Transverse colon (tissue), 4 donors: ENCODE data around the gene PDE3B. TPM values are rescaled to one million over a fixed set of nuclear protein-coding genes. Genes with fewer than 3 reads are reported as not detected.

Source experiments
- DNase-seq: peaks from one replicate; pipeline ENCODE4 v3.0.0-alpha.2; 2019
- H3K27ac ChIP-seq, 4 donors: fragments of 200-600 bp; sonication (generic); 2 replicates each; pipeline ENCODE4 v1.5.1; 2016 to 2018; ENCODE audit warnings: inconsistent platforms in 4 of 4
- H3K27me3 ChIP-seq: fragments of 200-600 bp; sonication (generic); 2 replicates; pipeline ENCODE4 v1.5.1; 2017; ENCODE audit warnings: inconsistent platforms
- H3K36me3 ChIP-seq, 4 donors: fragments of 200-600 bp; sonication (generic); 2 replicates each; pipeline ENCODE4 v1.5.1; 2017 to 2019; ENCODE audit warnings: inconsistent platforms in 4 of 4
- H3K4me1 ChIP-seq, 4 donors: fragments of 200-600 bp; sonication (generic); 2 replicates each; pipeline ENCODE4 v1.5.1; 2017 to 2020; ENCODE audit warnings: inconsistent platforms in 4 of 4
- H3K4me3 ChIP-seq, 4 donors: fragments of 200-600 bp; sonication (generic); 1 replicate in 1 of 4; 2 replicates in 3 of 4; pipeline versions ENCODE4 v1.5.1 to v1.6.1; 2017 to 2019; ENCODE audit warnings: inconsistent platforms in 4 of 4
- H3K9me3 ChIP-seq, 2 donors: fragments of 200-600 bp; sonication (generic); 2 replicates each; pipeline ENCODE4 v1.5.1; 2017 to 2019; ENCODE audit warnings: inconsistent platforms in 2 of 2
- CTCF ChIP-seq, 5 experiments: fragments of 200-600 bp in 3 of 5; fragments of 450-650 bp in 2 of 5; sonication (generic) in 3 of 5; IDR thresholded peaks; 1 replicate in 2 of 5; 2 replicates in 3 of 5; pipeline ENCODE4 v1.5.1; 2016 to 2017; ENCODE audit warnings: antibody characterized with exemption in 5 of 5, inconsistent platforms in 3 of 5, mild to moderate bottlenecking in 2 of 5, moderate library complexity in 1 of 5
- EP300 ChIP-seq: sonication (generic); formaldehyde crosslinking; IDR thresholded peaks from one replicate; pipeline ENCODE4 v1.6.1; 2017; ENCODE audit warnings: antibody characterized with exemption, low read depth
- POLR2A ChIP-seq: fragments of 450-650 bp; IDR thresholded peaks from one replicate; pipeline ENCODE4 v1.6.1; 2016; ENCODE audit warnings: antibody characterized with exemption, mild to moderate bottlenecking, moderate library complexity
- POLR2AphosphoS5 ChIP-seq, 3 donors: sonication (generic); formaldehyde crosslinking; IDR thresholded peaks; one replicate each; pipeline ENCODE4 v1.6.1; 2016; ENCODE audit warnings: antibody characterized with exemption in 3 of 3
- WGBS, 2 donors: methylation state at CpG; one replicate each; pipeline ENCODE4 v1.1.5; 2018; ENCODE audit warnings: low coverage in 1 of 2; 5-methylcytosine and 5-hydroxymethylcytosine counted together
- in situ Hi-C, 4 donors: fragments of 200-750 bp; cut with MboI; loops; one replicate each; pipeline versions ENCODE4 v1.15.0 to v1.15.1; 2017; ENCODE audit warnings: low sequenced_read_pairs in 3 of 4, low pct_ligation_motif_present in 1 of 4, low pct_unique_long_range_greater_than_20kb in 1 of 4
- intact Hi-C: fragments of 100-400 bp; cut with DNase I; formaldehyde crosslinking; loops from one replicate; pipeline ENCODE4 v1.15.1; 2023; ENCODE audit warnings: low total_unique reads
- total RNA-seq, 4 donors: library from RNA; depleted of rRNA; stranded (reverse); fragments of >200 nt; gene quantifications; one replicate each; pipeline ENCODE4 v1.1.0, GENCODE V29; 2016

PDE3B gene
- total RNA-seq, 4 donors from 2014 or later = 48.1 to 91.1 (median 66.1) TPM

GRCh38 chr11:14612694-14613093, 30.9 kb upstream of the PDE3B start:
- intact Hi-C loops (no loop called here), in situ Hi-C loops (no loop called here)
- H3K36me3 ChIP-seq = no peaks in the 10 kb centered on the region
- no peak for DNase-seq
- H3K9me3 ChIP-seq = no peaks in the 10 kb centered on the region
- peaks cover 0 to 17% (median 4%) of the 10 kb centered on the region in 4 donors for H3K4me1 ChIP-seq
- WGBS, 2 donors = 97% methylated on average over 2 of the region's 2 CpGs; no CpG with 5 or more reads in 1 of the 2 donors
- no peaks in the 10 kb centered on the region for H3K27me3 ChIP-seq
- no peak for TF ChIP-seq EP300
- TF ChIP-seq POLR2A = no peak
- TF ChIP-seq CTCF (IDR thresholded peaks at IDR 0.05) = no peak
- no peak for TF ChIP-seq POLR2AphosphoS5 (IDR thresholded peaks at IDR 0.05)
- H3K27ac ChIP-seq = no peak overlapping the region
- no peak overlapping the region for H3K4me3 ChIP-seq

- no peak overlapping the region for H3K4me3 ChIP-seq
- H3K36me3 ChIP-seq = no peaks in the 10 kb centered on the region
- H3K27ac ChIP-seq = no peak overlapping the region
- 90 to 92% methylated on average over 2 of the region's 2 CpGs for WGBS, 2 donors
- no peaks in the 10 kb centered on the region for H3K27me3 ChIP-seq
- no peak for TF ChIP-seq CTCF (IDR thresholded peaks at IDR 0.05)
- TF ChIP-seq POLR2A = no peak
- no peak for TF ChIP-seq POLR2AphosphoS5 (IDR thresholded peaks at IDR 0.05)
- TF ChIP-seq EP300 = no peak
- DNase-seq = no peak
- in situ Hi-C loops = no loop called here
- intact Hi-C loops = no loop called here
- peaks cover 0 to 31% (median 12%) of the 10 kb centered on the region in 4 donors for H3K4me1 ChIP-seq
- no peaks in the 10 kb centered on the region for H3K9me3 ChIP-seq
Observed at GRCh38 chr11:14614091-14614622, 29.4 kb upstream of the PDE3B start.

GRCh38 chr11:14617241-14618027, 26.2 kb upstream of the PDE3B start:
- 77 to 100% methylated on average over 2 of the region's 2 CpGs for WGBS, 2 donors

More at GRCh38 chr11:14617241-14618027, 26.2 kb upstream of the PDE3B start:
- peak overlapping the region; percentile 5 to 56 (median 51) for H3K27ac ChIP-seq
- no peaks in the 10 kb centered on the region for H3K9me3 ChIP-seq
- H3K27me3 ChIP-seq = no peaks in the 10 kb centered on the region
- in situ Hi-C loops = no loop called here
- H3K4me3 ChIP-seq = no peak overlapping the region
- intact Hi-C loops = no loop called here
- peak; percentile 13 for DNase-seq
- H3K36me3 ChIP-seq = no peaks in the 10 kb centered on the region
- TF ChIP-seq EP300 (no peak), CTCF (IDR thresholded peaks at IDR 0.05) (no peak), POLR2AphosphoS5 (IDR thresholded peaks at IDR 0.05) (no peak), POLR2A (no peak)
- H3K4me1 ChIP-seq = peaks cover 8 to 55% (median 28%) of the 10 kb centered on the region in 4 donors
